ENCODE data around the gene ZNF574.
A peak's percentile ranks its signal among the peaks of the same experiment; 100 is the strongest.

Gene ZNF574

GRCh38 chr19:42079886-42080763 lies 4.2 kb downstream of the ZNF574 start:
- DNase-seq (ENCODE audit: low spot score), result no peak

- DNase-seq (ENCODE audit: low spot score), result no peak
Measured at GRCh38 chr19:42080764-42081375, 4.9 kb downstream of the ZNF574 start.

- DNase-seq (ENCODE audit: low spot score), result peak; percentile 82
Measured at GRCh38 chr19:42081584-42082203, 5.7 kb downstream of the ZNF574 start.

GRCh38 chr19:42083537-42083936 lies 7.6 kb downstream of the ZNF574 start:
- DNase-seq (ENCODE audit: low spot score), result no peak

- no peak for DNase-seq (ENCODE audit: low spot score)
Measured at GRCh38 chr19:42086188-42086736, 10.3 kb downstream of the ZNF574 start.

GRCh38 chr19:42086770-42087550 lies 11.0 kb downstream of the ZNF574 start:
- no peak for DNase-seq (ENCODE audit: low spot score)

- DNase-seq (ENCODE audit: low spot score), result no peak
Measured at GRCh38 chr19:42088471-42089190, 12.7 kb downstream of the ZNF574 start.

GRCh38 chr19:42089191-42089750 lies 13.3 kb downstream of the ZNF574 start:
- DNase-seq (ENCODE audit: low spot score), result no peak

- no peak for DNase-seq (ENCODE audit: low spot score)
Measured at GRCh38 chr19:42089772-42090171, 13.8 kb downstream of the ZNF574 start.

- no peak for DNase-seq (ENCODE audit: low spot score)
Measured at GRCh38 chr19:42090672-42091071, 14.7 kb downstream of the ZNF574 start.

- no peak for DNase-seq (ENCODE audit: low spot score)
Measured at GRCh38 chr19:42091300-42091699, 15.3 kb downstream of the ZNF574 start.

GRCh38 chr19:42091742-42092141 lies 15.8 kb downstream of the ZNF574 start:
- no peak for DNase-seq (ENCODE audit: low spot score)

GRCh38 chr19:42092350-42092749 lies 16.4 kb downstream of the ZNF574 start:
- DNase-seq (ENCODE audit: low spot score), result peak; percentile 52

GRCh38 chr19:42093505-42093904 lies 17.5 kb downstream of the ZNF574 start:
- no peak for DNase-seq (ENCODE audit: low spot score)

GRCh38 chr19:42093926-42094325 lies 18.0 kb downstream of the ZNF574 start:
- no peak for DNase-seq (ENCODE audit: low spot score)

GRCh38 chr19:42095142-42095813 lies 19.3 kb downstream of the ZNF574 start:
- no peak for DNase-seq (ENCODE audit: low spot score)

GRCh38 chr19:42095814-42096230 lies 19.9 kb downstream of the ZNF574 start:
- no peak for DNase-seq (ENCODE audit: low spot score)

- DNase-seq (ENCODE audit: low spot score), result no peak
Measured at GRCh38 chr19:42096255-42096837, 20.4 kb downstream of the ZNF574 start.

- DNase-seq (ENCODE audit: low spot score), result no peak
Measured at GRCh38 chr19:42097461-42097860, 21.5 kb downstream of the ZNF574 start.

GRCh38 chr19:42098781-42099180 lies 22.8 kb downstream of the ZNF574 start:
- DNase-seq (ENCODE audit: low spot score), result no peak
